GM12891 (cell line): ENCODE results near the gene KLHL26.

Source experiments
- POLR2A ChIP-seq: IDR thresholded peaks from 2 replicates; pipeline ENCODE4 v1.6.1; 2011; ENCODE audit warnings: low read depth, low read length, control low read depth
- POLR2AphosphoS5 ChIP-seq: IDR thresholded peaks from 2 replicates; pipeline ENCODE4 v1.6.1; 2011; ENCODE audit warnings: low read depth, low read length, control low read depth
- POU2F2 ChIP-seq: IDR thresholded peaks from 2 replicates; pipeline ENCODE4 v1.6.1; 2011; ENCODE audit warnings: low read depth, mild to moderate bottlenecking, control low read depth, low read length, moderate library complexity
- TAF1 ChIP-seq: IDR thresholded peaks from 2 replicates; pipeline ENCODE4 v1.6.1; 2011; ENCODE audit warnings: low read depth, low read length, control low read depth

DNA sequence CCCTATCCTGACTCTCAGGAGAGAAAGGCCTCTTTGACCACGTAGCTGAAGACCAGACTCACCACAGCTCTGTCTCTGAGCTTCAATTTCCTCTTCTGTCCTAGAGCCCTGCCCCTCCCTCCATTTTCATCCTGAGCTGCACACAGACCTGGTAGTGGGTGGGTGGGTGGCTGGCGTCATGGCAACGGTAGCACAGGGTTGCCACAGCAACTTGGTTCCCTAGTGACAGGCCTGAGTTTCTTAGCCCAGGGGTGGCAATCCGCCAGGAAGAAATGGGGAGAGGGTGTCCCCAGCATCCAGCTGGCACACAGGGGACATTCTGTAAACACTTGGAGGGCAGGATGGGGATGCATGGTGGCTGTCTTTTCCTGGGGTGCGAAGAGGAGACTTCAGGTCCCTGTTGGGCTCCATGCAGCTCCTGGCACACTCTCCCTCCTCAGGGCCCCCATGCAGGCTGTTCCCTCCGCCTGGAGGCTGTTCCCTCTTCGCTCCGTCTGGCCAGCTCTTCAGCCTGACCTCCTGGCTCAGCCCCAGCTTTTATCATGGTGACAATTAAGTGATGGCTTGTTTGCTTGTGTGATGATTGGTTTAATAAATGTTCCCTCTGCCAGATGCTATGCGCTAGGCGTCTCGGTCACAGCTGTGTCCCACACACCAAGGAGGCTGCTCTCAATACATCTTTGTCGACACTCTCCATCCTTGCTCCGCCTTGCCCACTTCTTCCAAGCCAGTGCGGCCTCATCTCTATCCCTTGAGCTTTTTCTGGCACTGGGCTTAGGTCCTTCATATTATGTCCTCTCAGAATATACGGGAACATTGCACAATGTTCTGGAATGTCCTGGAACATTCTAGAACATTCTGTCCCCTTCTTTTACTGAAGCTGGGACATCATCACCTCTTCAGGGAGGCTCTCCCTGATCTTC, 7.4 kb upstream of the KLHL26 start:
- no peak for TF ChIP-seq TAF1
- no peak for TF ChIP-seq POLR2A
- TF ChIP-seq POLR2AphosphoS5: no peak
- TF ChIP-seq POU2F2: no peak
